Right atrium auricular region (tissue), 2 donors: Measurements from ENCODE around the gene SSR1. TPM values are rescaled to one million over a fixed set of nuclear protein-coding genes. Genes with fewer than 3 reads are reported as not detected.

ENCODE experiments used
- DNase-seq: peaks from one replicate; pipeline ENCODE4 v3.0.0-alpha.2; 2019; ENCODE audit warnings: low spot score
- H3K27ac ChIP-seq, 2 donors: fragments of 200-600 bp; sonication (generic); 1 replicate in 1 of 2; 2 replicates in 1 of 2; pipeline ENCODE4 v1.5.1; 2016 to 2019
- H3K27me3 ChIP-seq, 2 donors: fragments of 200-600 bp; sonication (generic); one replicate each; pipeline versions ENCODE4 v1.5.1 to v1.6.0; 2017 to 2019
- H3K36me3 ChIP-seq: fragments of 200-600 bp; sonication (generic); one replicate; pipeline ENCODE4 v1.5.1; 2016
- H3K4me1 ChIP-seq, 2 donors: fragments of 200-600 bp; sonication (generic); one replicate each; pipeline versions ENCODE4 v1.5.1 to v1.6.0; 2017 to 2019
- H3K4me3 ChIP-seq, 2 donors: fragments of 200-600 bp; sonication (generic); 1 replicate in 1 of 2; 2 replicates in 1 of 2; pipeline ENCODE4 v1.5.1; 2017 to 2019; ENCODE audit warnings: mild to moderate bottlenecking in 1 of 2, moderate library complexity in 1 of 2
- H3K9me3 ChIP-seq, 2 donors: fragments of 200-600 bp; sonication (generic); one replicate each; pipeline ENCODE4 v1.5.1; 2019
- total RNA-seq, 2 donors: library from RNA; depleted of rRNA; stranded (reverse); fragments of >200 nt; gene quantifications; one replicate each; pipeline ENCODE4 v1.1.0, GENCODE V29; 2016
- TF ChIP-seq, protein P1 (sequence below), 2 donors: fragments of 200-600 bp; sonication (generic); IDR thresholded peaks; one replicate each; pipeline ENCODE4 v1.5.1; 2019; ENCODE audit warnings: antibody characterized with exemption in 2 of 2

The SSR1 gene
- total RNA-seq, 2 donors from 2014 or later = 30.2 to 41.7 TPM

DNA sequence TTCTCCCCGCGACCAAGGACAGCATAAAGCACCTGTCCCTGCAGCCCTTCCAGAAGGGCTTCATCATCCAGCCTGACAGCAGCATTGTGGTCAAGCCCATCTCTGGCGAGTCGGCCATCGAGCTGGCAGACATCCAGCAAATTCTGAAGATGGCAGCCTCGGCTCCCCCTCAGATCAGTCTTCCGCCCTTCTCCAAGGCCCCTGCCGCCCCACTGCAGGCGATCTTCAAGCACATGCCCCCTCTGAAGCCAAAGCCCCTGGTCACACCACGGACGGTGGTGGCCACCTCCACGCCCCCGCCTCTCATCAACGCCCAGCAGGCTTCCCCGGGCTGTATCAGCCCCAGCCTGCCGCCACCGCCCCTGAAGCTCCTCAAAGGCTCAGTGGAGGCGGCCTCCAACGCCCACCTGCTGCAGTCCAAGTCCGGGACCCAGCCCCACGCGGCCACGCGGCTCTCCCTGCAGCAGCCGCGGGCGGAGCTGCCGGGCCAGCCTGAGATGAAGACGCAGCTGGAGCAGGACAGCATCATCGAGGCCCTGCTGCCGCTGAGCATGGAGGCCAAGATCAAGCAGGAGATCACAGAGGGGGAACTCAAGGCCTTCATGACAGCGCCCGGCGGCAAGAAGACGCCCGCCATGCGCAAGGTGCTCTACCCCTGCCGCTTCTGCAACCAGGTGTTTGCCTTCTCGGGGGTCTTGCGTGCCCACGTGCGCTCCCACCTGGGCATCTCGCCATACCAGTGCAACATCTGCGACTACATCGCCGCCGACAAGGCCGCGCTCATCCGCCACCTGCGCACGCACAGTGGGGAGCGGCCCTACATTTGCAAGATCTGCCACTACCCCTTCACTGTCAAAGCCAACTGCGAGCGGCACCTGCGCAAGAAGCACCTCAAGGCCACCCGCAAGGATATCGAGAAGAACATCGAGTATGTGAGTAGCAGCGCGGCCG, 83.3 kb downstream of the SSR1 start:
- DNase-seq = no peak
- H3K4me3 ChIP-seq = no peak overlapping the region
- H3K36me3 ChIP-seq = peaks cover 69% of the 10 kb centered on the region

GRCh38 chr6:7228662-7229375, 84.2 kb downstream of the SSR1 start:
- Histone ChIP-seq H3K36me3 (peaks cover 62% of the 10 kb centered on the region), H3K27ac (no peak overlapping the region), H3K9me3 (no peaks in the 10 kb centered on the region), H3K27me3 (no peaks in the 10 kb centered on the region), H3K4me1 (peaks cover 0 to 13% of the 10 kb centered on the region in 2 donors), H3K4me3 (no peak overlapping the region)
- TF ChIP-seq, protein P1, sequence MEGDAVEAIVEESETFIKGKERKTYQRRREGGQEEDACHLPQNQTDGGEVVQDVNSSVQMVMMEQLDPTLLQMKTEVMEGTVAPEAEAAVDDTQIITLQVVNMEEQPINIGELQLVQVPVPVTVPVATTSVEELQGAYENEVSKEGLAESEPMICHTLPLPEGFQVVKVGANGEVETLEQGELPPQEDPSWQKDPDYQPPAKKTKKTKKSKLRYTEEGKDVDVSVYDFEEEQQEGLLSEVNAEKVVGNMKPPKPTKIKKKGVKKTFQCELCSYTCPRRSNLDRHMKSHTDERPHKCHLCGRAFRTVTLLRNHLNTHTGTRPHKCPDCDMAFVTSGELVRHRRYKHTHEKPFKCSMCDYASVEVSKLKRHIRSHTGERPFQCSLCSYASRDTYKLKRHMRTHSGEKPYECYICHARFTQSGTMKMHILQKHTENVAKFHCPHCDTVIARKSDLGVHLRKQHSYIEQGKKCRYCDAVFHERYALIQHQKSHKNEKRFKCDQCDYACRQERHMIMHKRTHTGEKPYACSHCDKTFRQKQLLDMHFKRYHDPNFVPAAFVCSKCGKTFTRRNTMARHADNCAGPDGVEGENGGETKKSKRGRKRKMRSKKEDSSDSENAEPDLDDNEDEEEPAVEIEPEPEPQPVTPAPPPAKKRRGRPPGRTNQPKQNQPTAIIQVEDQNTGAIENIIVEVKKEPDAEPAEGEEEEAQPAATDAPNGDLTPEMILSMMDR (IDR thresholded peaks at IDR 0.05) = no peak
- no peak for DNase-seq

More for the DNA sequence above, 83.3 kb downstream of the SSR1 start:
- Histone ChIP-seq H3K9me3 (no peaks in the 10 kb centered on the region), H3K4me1 (peaks cover 0 to 9% of the 10 kb centered on the region in 2 donors), H3K27ac (no peak overlapping the region), H3K27me3 (no peaks in the 10 kb centered on the region)
- TF ChIP-seq, protein P1 (IDR thresholded peaks at IDR 0.05) = no peak

DNA sequence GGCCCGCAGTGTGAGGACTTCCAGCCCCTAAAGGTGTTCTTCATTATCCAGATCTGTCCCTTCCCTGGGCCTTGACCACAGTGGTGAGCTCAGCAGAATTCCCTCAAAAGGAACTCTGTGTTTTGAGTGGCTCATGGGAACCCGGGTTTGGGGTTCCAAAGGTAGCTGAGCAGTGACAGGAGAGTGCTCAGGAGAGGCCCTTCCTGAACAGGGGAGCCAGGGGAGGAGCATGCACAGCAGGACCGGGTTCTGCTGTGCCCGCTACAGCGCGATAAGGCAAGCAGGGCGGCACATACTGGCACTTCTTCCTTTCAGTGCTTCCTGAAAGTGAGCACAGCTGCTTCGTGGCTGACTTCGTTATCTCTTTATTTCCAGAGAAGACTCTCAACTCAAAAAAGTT, 88.3 kb downstream of the SSR1 start:
- Histone ChIP-seq H3K27me3 (no peaks in the 10 kb centered on the region), H3K4me1 (peaks cover 0 to 39% of the 10 kb centered on the region in 2 donors), H3K9me3 (no peaks in the 10 kb centered on the region), H3K27ac (peak overlapping the region; percentile 52 to 70), H3K4me3 (no peak overlapping the region), H3K36me3 (peaks cover 34% of the 10 kb centered on the region)
- no peak for DNase-seq
- TF ChIP-seq, protein P1 (IDR thresholded peaks at IDR 0.05) = no peak

GRCh38 chr6:7222197-7222596, 90.8 kb downstream of the SSR1 start:
- TF ChIP-seq, protein P1 (IDR thresholded peaks at IDR 0.05) = no peak
- H3K9me3 ChIP-seq = no peaks in the 10 kb centered on the region
- H3K27me3 ChIP-seq = no peaks in the 10 kb centered on the region
- H3K27ac ChIP-seq = peak overlapping the region in 1 of 2 donors; percentile 8
- H3K4me1 ChIP-seq = peaks cover 0 to 64% of the 10 kb centered on the region in 2 donors
- peaks cover 11% of the 10 kb centered on the region for H3K36me3 ChIP-seq
- DNase-seq = no peak
- H3K4me3 ChIP-seq = no peak overlapping the region

DNA sequence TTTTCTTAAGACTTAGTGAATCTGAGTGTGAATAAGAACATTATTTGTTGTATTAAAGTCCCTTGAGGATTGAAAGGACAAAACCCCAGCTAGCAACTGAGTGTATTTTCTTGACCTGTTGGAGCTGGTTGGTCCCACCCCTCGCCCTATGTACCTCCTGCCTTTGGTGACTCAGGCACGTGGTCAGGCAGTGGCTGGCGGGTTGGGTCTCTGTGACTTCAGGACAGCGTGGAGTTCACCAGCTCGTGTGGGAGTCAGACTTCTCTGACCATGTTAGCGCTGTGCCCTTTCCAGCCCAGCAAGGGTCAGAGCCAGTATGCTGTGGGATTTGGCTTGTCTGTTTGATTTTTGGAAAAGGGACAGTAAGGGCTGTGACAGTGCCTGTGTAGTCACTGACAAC, 93.7 kb downstream of the SSR1 start:
- Histone ChIP-seq H3K4me1 (peaks cover 0 to 72% of the 10 kb centered on the region in 2 donors), H3K36me3 (peaks cover 17% of the 10 kb centered on the region), H3K9me3 (no peaks in the 10 kb centered on the region), H3K27me3 (no peaks in the 10 kb centered on the region), H3K4me3 (no peak overlapping the region), H3K27ac (peak overlapping the region; percentile 65 to 70)
- TF ChIP-seq, protein P1 (IDR thresholded peaks at IDR 0.05) = no peak
- DNase-seq = no peak
